ENCODE measurements around the gene PCDH9.

The PCDH9 gene

DNA sequence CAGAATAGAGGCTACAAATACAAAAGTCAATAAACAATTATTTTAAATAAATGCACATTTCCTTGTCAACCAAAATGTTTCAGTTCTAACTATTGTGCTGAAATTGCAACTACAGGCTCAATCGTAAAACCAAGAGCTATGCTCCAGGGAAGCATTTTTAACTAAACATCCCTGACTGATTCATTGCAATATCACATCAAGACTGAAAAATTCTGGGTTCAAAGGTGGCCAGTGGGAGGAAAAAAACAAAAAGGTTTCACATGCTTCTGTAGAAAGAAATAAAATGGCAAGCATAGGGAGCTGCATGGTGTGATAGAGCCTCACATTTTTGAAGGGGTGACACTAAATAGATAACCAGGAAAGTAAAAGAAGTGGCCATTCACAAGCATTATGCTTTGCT lies 862.8 kb downstream of the PCDH9 start:
- in situ Hi-C loops (cut with HindIII; ENCODE audit: low sequenced_read_pairs) = no loop called here
- DNase-seq (ENCODE audit: low read depth, low spot score) = peak; percentile 36
- H3K4me3 ChIP-seq (ENCODE audit: low read depth, low read length) = no peak overlapping the region
- TF ChIP-seq CTCF (IDR thresholded peaks at IDR 0.05; ENCODE audit: low read depth, low read length) = no peak

DNA sequence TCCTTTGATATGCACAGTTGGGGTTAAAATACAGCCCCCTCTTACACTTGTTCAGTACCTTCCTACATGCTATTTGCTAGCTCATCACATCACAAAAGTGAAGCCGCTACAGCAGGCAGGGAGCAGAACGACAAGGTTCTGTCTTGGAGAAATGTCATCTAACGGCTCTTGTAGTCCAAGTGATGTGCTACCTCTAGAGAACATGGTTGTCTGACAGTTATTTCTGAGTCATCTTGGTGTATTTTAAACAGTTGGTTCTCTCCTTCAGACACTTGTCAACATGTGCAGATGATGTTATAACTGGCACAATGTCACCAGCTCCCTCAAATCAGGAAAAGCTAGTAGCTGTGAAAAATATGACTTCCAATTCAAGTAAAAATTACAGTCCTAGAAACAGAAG lies 865.0 kb downstream of the PCDH9 start:
- in situ Hi-C loops (cut with HindIII; ENCODE audit: low sequenced_read_pairs) = no loop called here
- DNase-seq (ENCODE audit: low read depth, low spot score) = no peak
- TF ChIP-seq CTCF (IDR thresholded peaks at IDR 0.05; ENCODE audit: low read depth, low read length) = no peak
- H3K4me3 ChIP-seq (ENCODE audit: low read depth, low read length) = no peak overlapping the region

DNA sequence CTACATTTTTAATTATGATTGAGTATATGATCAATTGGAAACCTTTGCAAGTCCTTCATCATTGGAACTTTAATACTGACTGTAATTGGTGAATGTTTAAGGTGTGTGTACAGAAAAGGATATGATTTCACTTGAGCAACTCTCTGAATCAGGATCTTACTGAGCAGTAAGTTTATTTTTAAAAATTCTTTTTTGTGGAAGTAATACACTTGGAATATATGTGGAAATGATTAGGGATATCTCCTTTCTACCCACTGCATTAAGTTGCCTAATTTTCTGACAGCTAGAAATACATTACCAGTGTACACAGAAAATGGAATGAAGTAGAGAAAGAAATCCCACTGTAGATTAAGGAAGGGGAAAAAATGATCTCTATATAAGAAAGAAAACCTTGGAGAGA lies 865.8 kb downstream of the PCDH9 start:
- TF ChIP-seq CTCF (IDR thresholded peaks at IDR 0.05; ENCODE audit: low read depth, low read length) = no peak
- no peak for DNase-seq (ENCODE audit: low read depth, low spot score)
- in situ Hi-C loops (cut with HindIII; ENCODE audit: low sequenced_read_pairs) = no loop called here
- H3K4me3 ChIP-seq (ENCODE audit: low read depth, low read length) = no peak overlapping the region

- TF ChIP-seq CTCF (IDR thresholded peaks at IDR 0.05; ENCODE audit: low read depth, low read length) = no peak
- DNase-seq (ENCODE audit: low read depth, low spot score) = no peak
- H3K4me3 ChIP-seq (ENCODE audit: low read depth, low read length) = no peak overlapping the region
- in situ Hi-C loops (cut with HindIII; ENCODE audit: low sequenced_read_pairs) = no loop called here
Measured at GRCh38 chr13:66362485-66362884, 867.7 kb downstream of the PCDH9 start.

DNA sequence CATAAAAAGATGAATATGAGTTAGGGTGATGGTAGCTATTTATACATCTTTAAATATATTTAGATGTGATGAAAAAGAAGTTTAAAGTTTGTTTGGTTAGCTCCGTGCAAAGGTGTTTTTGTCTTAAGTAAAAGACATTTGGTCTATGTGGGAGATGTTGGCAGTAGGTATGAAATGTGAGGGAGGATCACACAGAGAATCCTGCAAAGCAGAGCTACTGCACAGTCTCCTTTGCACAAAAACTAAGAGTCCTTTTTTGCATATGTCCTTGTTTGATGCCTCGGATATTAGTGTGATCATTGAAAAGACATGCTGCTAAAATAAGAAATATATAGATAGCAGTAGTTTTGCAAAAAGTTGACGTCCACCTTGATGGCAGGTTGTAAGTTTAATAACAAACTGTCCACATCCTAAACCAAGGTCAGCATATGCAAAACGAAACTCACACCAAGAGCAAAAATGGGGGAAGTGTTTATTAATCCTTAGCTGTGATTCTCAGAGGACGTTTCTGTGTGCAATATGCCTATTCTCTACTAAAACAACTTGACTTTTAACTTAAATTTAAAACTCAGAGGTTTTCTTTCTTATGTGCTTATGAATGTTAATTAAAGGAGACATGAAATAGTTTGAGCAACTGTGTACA lies 870.1 kb downstream of the PCDH9 start:
- no peak for DNase-seq (ENCODE audit: low read depth, low spot score)
- no peak overlapping the region for H3K4me3 ChIP-seq (ENCODE audit: low read depth, low read length)
- no peak for TF ChIP-seq CTCF (IDR thresholded peaks at IDR 0.05; ENCODE audit: low read depth, low read length)
- in situ Hi-C loops (cut with HindIII; ENCODE audit: low sequenced_read_pairs) = no loop called here

DNA sequence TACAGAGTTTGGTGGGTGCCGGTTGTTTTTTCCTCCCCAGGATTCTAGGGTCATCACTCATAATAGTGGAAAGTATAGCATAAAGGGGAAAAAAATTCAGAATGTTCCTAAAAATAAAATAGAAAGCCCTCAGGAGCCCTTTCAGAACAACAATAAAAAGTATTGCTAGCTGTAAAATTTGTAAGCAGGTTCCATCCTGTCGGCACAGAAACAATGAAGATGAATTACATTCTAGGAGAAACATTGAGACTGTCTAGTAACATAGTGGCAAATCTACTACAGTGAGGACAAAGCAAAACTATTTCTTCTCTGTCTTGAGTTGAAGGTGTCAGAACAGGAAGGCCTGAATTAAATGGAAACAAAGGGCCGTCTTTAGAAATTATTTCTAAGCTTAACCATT lies 870.7 kb downstream of the PCDH9 start:
- no peak for DNase-seq (ENCODE audit: low read depth, low spot score)
- H3K4me3 ChIP-seq (ENCODE audit: low read depth, low read length) = no peak overlapping the region
- in situ Hi-C loops (cut with HindIII; ENCODE audit: low sequenced_read_pairs) = no loop called here
- TF ChIP-seq CTCF (IDR thresholded peaks at IDR 0.05; ENCODE audit: low read depth, low read length) = no peak

DNA sequence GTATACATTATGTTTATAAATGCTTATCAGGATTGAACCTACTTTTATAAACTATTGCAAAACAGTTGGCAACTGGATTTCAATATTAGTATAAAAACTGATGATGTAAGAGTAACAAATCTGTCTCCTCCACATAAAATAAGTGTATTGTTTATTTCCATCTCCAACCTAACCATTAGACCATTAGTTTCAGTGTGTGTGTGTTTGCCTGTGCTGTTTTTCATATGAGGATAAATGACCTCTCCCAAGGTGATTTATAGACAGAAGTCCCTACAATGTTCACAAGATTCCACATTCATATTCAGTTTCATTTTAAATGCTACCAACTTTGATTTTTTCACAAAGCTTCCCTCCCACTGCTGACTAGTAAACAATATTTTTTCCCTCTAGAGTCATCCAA lies 871.6 kb downstream of the PCDH9 start:
- in situ Hi-C loops (cut with HindIII; ENCODE audit: low sequenced_read_pairs) = no loop called here
- DNase-seq (ENCODE audit: low read depth, low spot score) = no peak
- H3K4me3 ChIP-seq (ENCODE audit: low read depth, low read length) = no peak overlapping the region
- TF ChIP-seq CTCF (IDR thresholded peaks at IDR 0.05; ENCODE audit: low read depth, low read length) = no peak

Measured in astrocyte of the spinal cord (primary cell).